Stimulated activated naive CD8-positive, alpha-beta T cell treated with anti-CD3 and anti-CD28 coated beads, Interleukin-15, amount 100 ng/mL, for 72 hours (primary cell): ENCODE results near the gene CRLF2.
A peak's percentile ranks its signal among the peaks of the same experiment; 100 is the strongest.
"Not testable (repeated sequence)": the region's sequence is repeated elsewhere in the genome, so short reads cannot be mapped to it uniquely, and the experiment has no call there.

Experiments used
- ATAC-seq: fragments of 150-1000 bp; cut with Tn5 transposase; 2 replicates; pipeline ENCODE4 v1.10.0; 2021; ENCODE audit warnings: mild to moderate bottlenecking, moderate library complexity
- DNase-seq, 2 donors: peaks; one replicate each; pipeline ENCODE4 v3.0.0; 2021 to 2022
- H3K27ac Mint-ChIP-seq, 2 donors: one replicate each; pipeline ENCODE4 v1.8.0; 2022; ENCODE audit warnings: mild to moderate bottlenecking in 2 of 2, mixed read lengths in 2 of 2, moderate library complexity in 2 of 2
- H3K27me3 Mint-ChIP-seq: one replicate; pipeline ENCODE4 v1.8.0; 2022; ENCODE audit warnings: mixed read lengths
- H3K4me1 Mint-ChIP-seq: one replicate; pipeline ENCODE4 v1.8.0; 2022; ENCODE audit warnings: mild to moderate bottlenecking, mixed read lengths
- H3K4me3 Mint-ChIP-seq, 2 donors: one replicate each; pipeline ENCODE4 v1.8.0; 2022; ENCODE audit warnings: mild to moderate bottlenecking in 2 of 2, mixed read lengths in 2 of 2, moderate library complexity in 1 of 2
- H3K9me3 Mint-ChIP-seq, 2 donors: one replicate each; pipeline ENCODE4 v1.8.0; 2022; ENCODE audit warnings: mixed read lengths in 2 of 2

Gene CRLF2

DNA sequence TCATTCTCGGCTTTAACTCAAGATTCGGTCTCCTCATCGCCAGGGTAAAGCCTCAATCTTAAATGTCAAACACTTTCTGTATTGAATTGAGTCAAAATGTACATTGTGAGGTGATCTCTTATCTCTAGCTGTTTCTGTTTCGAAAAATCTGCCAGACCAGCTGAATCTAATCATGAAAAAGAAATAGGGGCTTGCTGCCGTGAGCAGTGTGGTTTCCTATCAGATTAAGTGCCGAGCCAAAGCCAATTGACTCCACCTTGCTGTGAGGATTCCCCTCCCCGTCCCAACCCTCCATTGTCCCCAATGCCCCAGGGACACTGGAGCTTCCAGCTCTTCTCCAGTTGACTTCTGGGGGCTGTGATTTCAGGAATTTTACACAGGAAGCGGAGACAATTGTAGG, 12.5 kb upstream of the CRLF2 start:
- H3K27ac Mint-ChIP-seq, result no peak overlapping the region
- DNase-seq, result peak in 1 of 2 donors; percentile 4
- ATAC-seq, result peak; percentile 71

DNA sequence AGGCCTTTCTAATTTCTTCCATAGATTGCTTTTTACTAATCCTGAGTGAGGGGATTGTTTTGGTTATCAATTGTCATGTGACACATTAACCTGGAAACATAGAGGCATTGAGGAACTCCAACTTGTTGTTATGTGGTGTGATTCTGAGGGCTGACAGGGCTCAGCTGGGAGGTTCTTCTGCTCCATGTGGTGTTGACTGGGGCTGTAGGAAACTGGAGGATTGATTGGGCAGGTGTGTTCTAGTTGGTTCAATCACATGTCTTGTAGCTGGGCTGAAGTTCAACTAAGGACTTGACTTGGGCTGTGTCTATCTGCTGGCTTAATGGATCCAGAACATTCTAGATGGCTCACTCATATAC, 10.8 kb upstream of the CRLF2 start:
- no peak for ATAC-seq
- H3K4me3 Mint-ChIP-seq, result no peak overlapping the region
- H3K9me3 Mint-ChIP-seq, result peaks cover 31 to 33% of the 10 kb centered on the region in 2 donors
- H3K27me3 Mint-ChIP-seq, result no peaks in the 10 kb centered on the region
- H3K27ac Mint-ChIP-seq, result no peak overlapping the region
- peaks cover 5% of the 10 kb centered on the region for H3K4me1 Mint-ChIP-seq
- DNase-seq, result no peak

More for the DNA sequence above, 12.5 kb upstream of the CRLF2 start:
- H3K27me3 Mint-ChIP-seq, result no peaks in the 10 kb centered on the region
- H3K9me3 Mint-ChIP-seq, result peaks cover 31 to 33% of the 10 kb centered on the region in 2 donors
- H3K4me3 Mint-ChIP-seq, result no peak overlapping the region
- peaks cover 5% of the 10 kb centered on the region for H3K4me1 Mint-ChIP-seq

DNA sequence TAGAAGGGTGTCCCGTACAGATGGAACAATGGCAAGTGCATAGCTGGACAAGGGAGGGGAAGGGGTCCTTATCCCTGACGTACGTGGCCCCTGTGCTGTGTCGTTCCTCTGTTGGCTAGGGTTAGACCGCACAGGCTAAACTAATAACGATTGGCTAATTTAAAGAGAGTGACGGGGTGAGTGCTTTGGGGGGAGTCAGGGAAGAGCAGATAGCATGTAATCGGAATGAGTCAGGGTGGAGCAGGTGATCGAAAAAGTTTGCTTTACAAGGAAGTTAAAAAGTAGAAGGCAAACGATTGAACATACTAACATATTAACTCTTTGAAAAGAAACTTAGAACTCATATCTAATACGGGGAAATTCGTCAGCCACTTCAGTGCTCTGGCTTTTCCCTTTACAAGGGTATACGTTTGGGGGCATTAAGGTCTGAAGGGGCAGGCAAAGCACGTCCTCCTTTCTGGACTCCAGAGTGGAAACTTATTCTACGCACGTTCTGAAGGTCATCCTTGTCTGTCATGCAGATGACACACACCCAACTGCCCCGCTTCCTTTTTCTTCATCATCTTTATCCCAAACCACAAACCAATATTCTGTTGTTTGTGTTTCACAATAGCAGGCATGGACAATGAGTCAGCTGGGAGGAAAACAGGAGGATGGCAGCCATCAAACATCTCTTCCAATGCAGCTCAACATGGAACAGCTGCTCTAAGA, 10.2 kb upstream of the CRLF2 start:
- Mint-ChIP-seq H3K27ac (no peak overlapping the region), H3K4me3 (no peak overlapping the region), H3K4me1 (peaks cover 5% of the 10 kb centered on the region), H3K9me3 (peaks cover 31 to 33% of the 10 kb centered on the region in 2 donors), H3K27me3 (no peaks in the 10 kb centered on the region)
- no peak for DNase-seq
- no peak for ATAC-seq

DNA sequence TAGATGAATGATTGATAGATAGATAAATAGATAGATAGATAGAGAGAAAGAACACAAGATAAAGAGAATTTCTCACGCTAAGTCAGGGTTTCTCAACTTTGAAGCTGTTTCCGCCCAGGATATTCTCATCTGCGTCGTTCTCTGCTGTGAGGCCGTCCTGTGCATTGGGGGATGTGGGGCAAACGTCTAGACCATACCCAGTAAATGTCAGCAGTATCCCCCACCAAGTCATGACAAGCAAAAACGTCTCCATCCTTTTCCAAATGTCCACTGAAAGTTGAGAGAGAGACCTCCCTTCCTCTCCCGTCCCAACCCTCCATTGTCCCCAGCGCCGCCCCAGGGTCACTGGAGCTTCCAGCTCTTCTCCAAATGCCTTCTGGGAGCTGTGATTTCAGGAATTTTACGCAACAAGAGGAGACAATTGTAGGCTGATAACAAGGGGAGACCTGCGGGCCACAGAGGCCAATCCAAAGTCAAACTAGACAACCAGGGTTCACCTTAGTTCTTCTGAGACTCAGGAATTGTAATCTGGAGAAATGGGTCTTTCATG, 8.9 kb upstream of the CRLF2 start:
- Mint-ChIP-seq H3K4me1 (peaks cover 5% of the 10 kb centered on the region), H3K4me3 (no peak overlapping the region), H3K9me3 (peaks cover 18 to 20% of the 10 kb centered on the region in 2 donors), H3K27ac (no peak overlapping the region), H3K27me3 (no peaks in the 10 kb centered on the region)
- ATAC-seq, result no peak
- no peak for DNase-seq

DNA sequence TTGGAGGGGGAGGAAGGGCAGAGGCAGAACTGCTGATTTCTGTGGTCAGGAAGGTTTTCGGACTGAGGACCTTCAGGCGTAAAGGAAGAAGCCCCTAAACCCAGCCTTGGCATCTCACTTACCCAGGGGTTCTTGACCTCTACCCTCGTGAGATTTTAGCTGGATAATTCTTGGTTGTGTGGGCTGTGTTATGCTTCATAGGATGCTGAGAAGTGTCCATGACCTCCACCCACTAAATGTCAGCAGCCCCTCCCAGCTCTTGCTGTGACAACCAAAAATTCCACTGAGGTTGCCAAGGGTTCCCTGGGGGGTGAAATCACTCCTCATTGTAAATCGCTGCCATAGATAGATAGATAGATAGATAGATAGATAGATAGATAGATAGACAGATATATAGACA, 5.8 kb upstream of the CRLF2 start:
- ATAC-seq, result no peak

DNA sequence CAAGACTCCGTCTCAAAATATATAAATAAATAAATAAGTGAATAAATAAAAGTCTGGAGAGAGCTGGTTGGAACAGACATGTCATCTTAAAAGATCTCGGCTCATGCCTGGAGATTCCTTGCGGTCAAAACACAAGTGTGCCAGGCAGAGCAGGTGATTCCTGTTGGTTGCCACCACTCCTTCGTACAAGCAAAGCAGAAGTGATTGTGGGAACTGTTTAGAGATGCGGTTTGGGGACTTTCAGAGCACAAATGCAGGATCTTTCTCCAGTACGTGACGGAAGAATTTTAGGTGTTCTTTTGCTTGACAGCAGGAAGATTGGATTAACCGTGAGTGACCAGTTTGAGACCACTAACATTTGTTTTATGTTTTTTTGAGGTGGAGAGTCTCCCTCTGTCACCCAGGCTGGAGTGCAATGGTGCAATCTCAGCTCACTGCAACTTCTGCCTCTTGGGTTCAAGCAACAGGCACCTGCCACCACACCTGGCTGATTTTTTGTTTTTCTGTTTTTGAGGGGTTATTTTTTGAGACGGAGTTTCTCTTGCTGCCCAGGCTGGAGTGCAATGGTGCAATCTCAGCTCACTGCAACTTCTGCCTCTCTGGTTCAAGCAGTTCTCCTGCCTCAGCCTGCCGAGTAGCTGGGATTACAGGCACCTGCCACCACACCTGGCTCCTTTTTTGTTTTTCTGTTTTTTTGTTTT, 2.8 kb upstream of the CRLF2 start:
- no peak for DNase-seq

More for the DNA sequence above, 5.8 kb upstream of the CRLF2 start:
- no peak overlapping the region for H3K27ac Mint-ChIP-seq
- H3K9me3 Mint-ChIP-seq, result peaks cover 9 to 12% of the 10 kb centered on the region in 2 donors
- no peak for DNase-seq
- peaks cover 19% of the 10 kb centered on the region for H3K27me3 Mint-ChIP-seq
- no peak overlapping the region for H3K4me3 Mint-ChIP-seq
- H3K4me1 Mint-ChIP-seq, result no peaks in the 10 kb centered on the region

DNA sequence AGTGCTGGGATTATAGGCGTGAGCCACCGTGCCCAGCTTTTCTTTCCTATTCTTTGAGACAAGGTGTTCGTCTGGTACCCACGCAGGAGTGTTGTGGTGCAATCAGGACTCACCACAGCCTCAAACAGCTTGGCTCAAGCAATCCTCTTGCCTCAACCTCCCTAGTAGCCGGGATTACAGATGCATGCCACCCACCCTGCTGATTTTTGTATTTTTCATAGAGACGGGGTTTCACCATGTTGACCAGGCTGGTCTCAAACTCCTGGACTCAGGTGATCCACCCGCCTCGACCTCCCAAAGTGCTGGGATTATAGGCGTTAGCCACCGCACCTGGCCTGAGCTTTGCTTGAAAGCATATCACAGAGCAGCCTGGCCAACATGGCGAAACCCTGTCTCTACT, 1.5 kb upstream of the CRLF2 start:
- H3K9me3 Mint-ChIP-seq, result peaks cover 0 to 7% of the 10 kb centered on the region in 2 donors
- no peak overlapping the region for H3K4me3 Mint-ChIP-seq
- peaks cover 30% of the 10 kb centered on the region for H3K27me3 Mint-ChIP-seq
- DNase-seq, result no peak
- ATAC-seq, result no peak
- peaks cover 18% of the 10 kb centered on the region for H3K4me1 Mint-ChIP-seq
- no peak overlapping the region for H3K27ac Mint-ChIP-seq

More for the DNA sequence above, 2.8 kb upstream of the CRLF2 start:
- Mint-ChIP-seq H3K4me3 (no peak overlapping the region), H3K9me3 (peaks cover 0 to 7% of the 10 kb centered on the region in 2 donors), H3K27ac (no peak overlapping the region), H3K4me1 (peaks cover 8% of the 10 kb centered on the region), H3K27me3 (peaks cover 19% of the 10 kb centered on the region)
- ATAC-seq, result no peak

DNA sequence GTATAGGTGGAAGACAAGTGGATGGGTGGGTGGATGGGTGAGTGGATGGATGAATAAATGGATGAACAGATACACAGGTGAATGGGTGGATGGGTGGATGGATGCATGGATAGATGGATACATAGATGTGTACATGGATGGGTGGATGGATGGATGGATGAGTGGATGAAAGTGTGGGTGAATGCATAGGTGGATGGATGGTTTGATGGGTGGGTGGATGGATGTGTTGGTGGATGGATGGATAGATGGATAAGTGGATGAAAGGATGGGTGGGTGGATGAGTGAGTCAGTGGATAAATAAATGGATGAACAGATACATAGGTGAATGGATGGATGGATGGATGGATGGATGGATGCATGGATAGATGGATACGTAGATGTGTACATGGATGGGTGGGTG, 1.6 kb downstream of the CRLF2 start:
- peaks cover 0 to 7% of the 10 kb centered on the region in 2 donors for H3K9me3 Mint-ChIP-seq
- no peak for DNase-seq
- H3K27me3 Mint-ChIP-seq, result peaks cover 27% of the 10 kb centered on the region
- no peak overlapping the region for H3K4me3 Mint-ChIP-seq
- peaks cover 32% of the 10 kb centered on the region for H3K4me1 Mint-ChIP-seq
- H3K27ac Mint-ChIP-seq, result no peak overlapping the region
- no peak for ATAC-seq

DNA sequence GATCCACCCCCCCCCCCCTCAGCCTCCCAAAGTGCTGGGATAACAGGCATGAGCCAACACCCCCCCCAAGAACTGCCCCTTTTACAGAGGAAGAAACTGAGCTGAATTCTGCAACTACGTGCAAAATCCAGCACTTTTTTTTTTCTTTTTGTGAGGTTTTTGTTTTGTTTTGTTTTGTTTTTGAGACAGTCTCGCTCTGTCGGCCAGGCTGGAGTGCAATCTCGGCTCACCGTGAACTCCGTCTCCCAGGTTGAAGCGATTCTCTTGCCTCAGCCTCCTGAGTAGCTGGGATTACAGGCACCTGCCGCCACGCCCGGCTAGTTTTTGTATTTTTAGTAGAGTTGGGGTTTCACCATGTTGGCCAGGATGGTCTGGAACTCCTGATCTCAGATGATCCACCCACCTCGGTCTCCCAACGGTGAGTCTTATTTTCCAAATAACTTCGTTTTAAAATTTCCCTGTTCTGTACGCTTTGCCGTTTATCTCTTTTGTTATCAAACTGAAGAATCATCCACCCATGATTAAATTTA, 4.9 kb downstream of the CRLF2 start:
- peak overlapping the region; percentile 63 to 85 for H3K4me3 Mint-ChIP-seq
- H3K4me1 Mint-ChIP-seq, result peaks cover 37% of the 10 kb centered on the region
- H3K9me3 Mint-ChIP-seq, result peaks cover 0 to 7% of the 10 kb centered on the region in 2 donors
- ATAC-seq, result no peak
- DNase-seq, result no peak
- peak overlapping the region; percentile 16 to 71 for H3K27ac Mint-ChIP-seq
- peaks cover 10% of the 10 kb centered on the region for H3K27me3 Mint-ChIP-seq

DNA sequence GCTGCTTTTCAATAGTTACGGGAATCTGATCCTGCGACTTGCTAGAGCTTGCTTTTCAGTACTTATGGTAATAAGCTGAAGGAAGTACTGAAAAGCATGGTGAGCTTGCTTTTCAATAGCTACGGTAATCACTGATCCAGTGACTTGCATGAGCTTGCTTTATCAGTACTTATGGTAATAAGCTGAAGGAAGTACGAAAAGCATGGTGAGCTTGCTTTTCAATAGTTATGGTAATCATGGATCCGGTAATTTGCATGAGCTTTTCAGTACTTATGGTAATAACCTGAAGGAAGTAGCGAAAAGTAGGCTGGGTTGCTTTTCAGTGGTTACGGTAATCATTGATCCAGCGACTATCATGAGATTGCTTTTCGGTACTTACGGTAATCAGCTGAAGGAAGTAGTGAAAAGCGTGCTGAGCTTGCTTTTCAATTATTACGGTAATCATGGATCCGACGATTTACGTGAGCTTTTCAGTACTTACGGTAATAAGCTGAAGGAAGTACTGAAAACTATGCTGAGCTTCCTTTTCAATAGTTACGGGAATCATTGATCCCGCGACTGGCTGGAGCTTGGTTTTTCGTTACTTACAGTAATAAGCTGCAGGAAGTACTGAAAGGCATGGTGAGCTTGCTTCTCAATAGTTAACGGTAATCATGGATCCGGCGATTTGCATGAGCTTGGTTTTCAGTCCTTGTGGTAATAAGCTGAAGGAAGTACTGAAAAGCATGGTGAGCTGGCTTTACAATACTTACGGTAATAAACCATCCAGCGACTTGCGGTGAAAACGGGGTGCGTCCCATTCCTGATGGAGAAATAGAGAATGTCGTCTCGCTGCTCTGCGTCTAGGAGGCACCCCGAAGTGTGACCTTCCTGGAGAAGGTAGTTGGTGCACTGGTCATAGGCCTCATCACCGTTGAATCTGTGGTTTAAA, 6.5 kb downstream of the CRLF2 start:
- peaks cover 0 to 5% of the 10 kb centered on the region in 2 donors for H3K9me3 Mint-ChIP-seq
- peak; percentile 73 for ATAC-seq
- H3K27ac Mint-ChIP-seq, result peak overlapping the region in 1 of 2 donors; percentile 28
- peaks cover 10% of the 10 kb centered on the region for H3K27me3 Mint-ChIP-seq
- peaks cover 30% of the 10 kb centered on the region for H3K4me1 Mint-ChIP-seq
- peak; percentile 56 to 61 for DNase-seq
- H3K4me3 Mint-ChIP-seq, result peak overlapping the region; percentile 41 to 66

DNA sequence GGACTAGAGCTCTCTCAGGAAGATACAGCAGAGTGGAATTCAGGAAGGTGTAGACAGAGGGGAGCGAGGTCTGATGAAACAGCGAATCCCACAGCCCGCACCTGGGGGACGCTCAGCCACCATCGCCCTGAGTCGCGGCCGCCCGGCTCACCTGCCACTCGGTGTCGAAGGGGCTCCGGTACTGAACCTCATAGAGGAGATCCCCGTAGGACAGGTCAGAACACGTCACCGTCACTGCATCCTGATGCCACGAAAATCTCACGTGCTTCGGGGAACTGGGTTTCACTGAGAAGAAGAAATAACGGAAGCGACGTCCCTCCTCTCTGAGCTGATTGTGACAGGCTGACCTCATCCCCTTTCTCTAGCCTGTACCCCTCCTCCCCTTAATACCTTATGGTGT, 10.2 kb downstream of the CRLF2 start:
- Mint-ChIP-seq H3K4me1 (peaks cover 6% of the 10 kb centered on the region), H3K4me3 (no peak overlapping the region), H3K27me3 (no peaks in the 10 kb centered on the region), H3K9me3 (no peaks in the 10 kb centered on the region), H3K27ac (no peak overlapping the region)
- DNase-seq (peak in 1 of 2 donors; percentile 7), ATAC-seq (no peak)

DNA sequence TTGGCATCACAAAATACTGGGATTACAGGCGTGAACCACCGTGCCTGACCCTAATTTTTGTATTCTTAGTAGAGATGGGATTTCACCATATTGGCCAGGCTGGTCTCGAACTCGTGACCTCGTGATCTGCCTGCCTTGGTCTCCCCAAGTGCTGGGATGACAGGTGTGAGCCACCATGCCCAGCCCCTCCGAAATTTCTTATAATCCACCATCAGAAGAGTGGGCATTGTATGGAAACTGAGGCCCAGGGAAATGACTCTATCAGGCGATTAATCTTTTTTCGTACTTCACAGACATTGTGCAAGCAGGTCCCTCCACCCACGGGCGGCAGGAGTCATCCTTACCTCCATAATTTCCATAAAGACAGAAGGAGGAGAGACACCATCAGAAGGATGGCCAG, 16.0 kb downstream of the CRLF2 start:
- DNase-seq, result no peak
- ATAC-seq, result no peak

DNA sequence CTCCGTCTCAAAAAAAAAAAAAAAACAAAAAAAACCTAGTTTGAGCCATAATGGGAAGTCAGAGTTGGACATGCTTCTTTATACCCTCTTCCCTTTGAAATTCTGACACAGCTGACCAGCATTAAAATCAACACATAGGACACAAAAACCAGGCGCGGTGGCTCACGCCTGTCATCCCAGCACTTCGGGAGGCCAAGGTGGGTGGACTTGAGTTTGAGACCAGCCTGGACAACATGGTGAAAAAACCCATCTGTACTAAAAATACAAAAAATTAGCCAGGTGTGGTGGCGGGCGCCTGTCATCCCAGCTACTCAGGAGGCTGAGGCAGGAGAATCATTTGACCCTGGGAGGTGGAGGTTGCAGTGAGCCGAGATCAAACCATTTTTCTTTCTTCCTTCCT, 20.3 kb downstream of the CRLF2 start:
- not testable (repeated sequence) for H3K9me3 Mint-ChIP-seq, H3K27me3 Mint-ChIP-seq, H3K4me1 Mint-ChIP-seq, ATAC-seq, H3K4me3 Mint-ChIP-seq
- peak overlapping the region in 1 of 2 donors; percentile 42 for H3K27ac Mint-ChIP-seq
- DNase-seq, result peak in 1 of 2 donors; percentile 3

More for the DNA sequence above, 16.0 kb downstream of the CRLF2 start:
- H3K9me3 Mint-ChIP-seq, result no peaks in the 10 kb centered on the region
- H3K27me3 Mint-ChIP-seq, result no peaks in the 10 kb centered on the region
- no peaks in the 10 kb centered on the region for H3K4me1 Mint-ChIP-seq
- H3K4me3 Mint-ChIP-seq, result no peak overlapping the region
- H3K27ac Mint-ChIP-seq, result no peak overlapping the region

DNA sequence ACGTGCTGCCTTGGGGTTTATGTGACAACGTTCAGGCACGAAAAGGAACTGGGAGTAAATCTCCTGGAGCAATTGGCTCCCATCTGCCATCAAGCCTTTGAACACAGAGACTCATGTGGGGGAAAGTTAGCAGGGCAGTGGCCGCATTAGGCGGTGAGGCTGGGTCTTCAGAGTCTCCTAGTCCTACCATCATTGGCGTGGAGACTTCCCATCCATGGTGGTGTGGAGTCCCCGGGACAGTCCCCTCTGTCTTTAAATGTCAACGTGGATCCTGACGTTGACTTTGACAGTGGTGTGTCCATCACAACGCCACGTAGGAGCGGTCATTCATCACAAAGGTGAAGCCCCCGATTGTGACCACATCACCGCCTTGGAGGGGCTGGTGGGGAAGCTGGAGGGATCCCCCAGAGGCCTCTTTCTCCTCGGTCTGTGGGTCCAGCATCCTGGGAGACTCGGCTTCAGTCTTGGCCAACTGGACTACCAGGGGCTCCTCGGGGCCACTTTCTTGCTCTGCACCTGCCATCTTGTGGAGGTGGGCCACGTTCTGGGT, 21.8 kb downstream of the CRLF2 start:
- H3K4me1 Mint-ChIP-seq, result no peaks in the 10 kb centered on the region
- H3K4me3 Mint-ChIP-seq, result no peak overlapping the region
- DNase-seq (no peak), ATAC-seq (no peak)
- no peak overlapping the region for H3K27ac Mint-ChIP-seq
- H3K9me3 Mint-ChIP-seq, result no peaks in the 10 kb centered on the region
- H3K27me3 Mint-ChIP-seq, result no peaks in the 10 kb centered on the region

DNA sequence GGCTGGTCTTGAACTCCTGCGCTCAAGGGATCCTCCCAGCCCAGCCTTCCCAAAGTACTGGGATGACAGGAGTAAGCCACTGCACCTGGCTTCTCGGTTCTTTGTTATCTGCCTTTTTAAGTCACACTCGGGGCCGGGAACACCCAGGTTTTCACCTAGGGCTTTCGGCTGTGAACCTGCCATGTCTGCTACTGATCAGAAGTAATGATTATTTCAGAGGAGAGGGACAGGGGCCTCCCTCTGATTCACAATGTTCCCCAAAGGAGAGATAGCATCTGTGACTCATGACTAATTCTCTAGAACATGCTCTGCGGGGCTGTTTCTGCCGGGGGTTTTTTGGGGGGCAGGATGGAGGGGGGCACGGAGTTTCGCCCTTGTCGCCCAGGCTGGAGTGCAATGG, 26.9 kb downstream of the CRLF2 start:
- Mint-ChIP-seq H3K9me3 (no peaks in the 10 kb centered on the region), H3K27ac (no peak overlapping the region), H3K27me3 (no peaks in the 10 kb centered on the region), H3K4me3 (no peak overlapping the region), H3K4me1 (no peaks in the 10 kb centered on the region)
- DNase-seq (no peak), ATAC-seq (no peak)
